ENCODE measurements around the gene EYS. TPM values are rescaled to one million over a fixed set of nuclear protein-coding genes. Genes with fewer than 3 reads are reported as not detected.

EYS gene
- total and polyA plus RNA-seq, 4 donors: not detected

DNA sequence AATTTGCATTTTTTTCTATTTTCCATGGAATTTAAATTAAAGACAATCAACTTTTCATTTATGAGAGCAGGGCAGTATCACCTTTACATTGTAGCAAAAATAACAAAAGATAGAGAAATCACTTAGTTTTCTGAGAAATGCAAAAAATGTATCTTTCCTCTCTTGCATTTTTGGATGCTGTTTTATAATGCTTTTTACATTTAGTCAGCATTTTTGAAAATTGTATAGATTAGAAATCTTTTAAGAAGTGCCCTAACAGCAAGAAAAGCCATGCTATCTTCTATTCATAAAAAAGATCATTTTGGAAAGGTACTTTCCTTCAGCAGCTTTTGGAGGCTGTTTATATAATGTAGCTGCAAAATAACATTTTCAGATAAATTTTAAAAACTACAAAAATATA lies 421.8 kb downstream of the EYS start:
- Histone ChIP-seq H3K36me3 (ENCODE audit: control insufficient read depth in 1 of 2, insufficient read depth in 2 of 2, low read length in 1 of 2) (no peaks in the 10 kb centered on the region), H3K9me3 (ENCODE audit: control insufficient read depth, low read length) (no peaks in the 10 kb centered on the region), H3K27me3 (ENCODE audit: control insufficient read depth in 1 of 2, insufficient read depth in 2 of 2, low read length in 1 of 2) (no peaks in the 10 kb centered on the region), H3K4me1 (ENCODE audit: control insufficient read depth in 1 of 2, insufficient read depth in 2 of 2, low read length in 2 of 2) (no peaks in the 10 kb centered on the region), H3K27ac (ENCODE audit: low read depth in 1 of 2, low read length in 2 of 2) (no peak overlapping the region), H3K4me3 (ENCODE audit: low read length in 2 of 2) (no peak overlapping the region)
- intact Hi-C loops (cut with DNase I): no loop called here
- DNase-seq: no peak
- no peak for ATAC-seq (ENCODE audit: low FRiP score)

DNA sequence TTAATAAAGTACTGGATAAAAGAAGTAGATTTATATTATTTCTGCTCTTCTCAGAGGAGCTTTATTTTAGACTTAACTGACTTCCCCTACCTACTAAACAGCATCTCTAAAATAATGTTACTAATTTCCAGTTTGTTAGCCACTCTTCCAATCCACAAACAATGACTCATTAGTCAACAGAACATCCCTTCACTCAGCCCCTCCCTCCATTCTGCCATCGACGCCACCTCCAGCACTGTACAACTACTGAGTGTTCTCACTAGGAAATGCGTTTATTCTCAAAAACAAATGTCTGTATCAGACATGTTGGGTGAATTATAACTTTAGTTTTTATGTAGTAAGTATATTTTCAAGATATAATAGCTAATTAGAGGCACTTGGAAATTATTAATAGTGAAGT lies 427.0 kb downstream of the EYS start:
- 87 to 89% methylated on average over 3 of the region's 3 CpGs for WGBS, 2 donors
- no peak overlapping the region for H3K4me3 ChIP-seq (ENCODE audit: low read length in 2 of 2)
- no peaks in the 10 kb centered on the region for H3K4me1 ChIP-seq (ENCODE audit: control insufficient read depth in 1 of 2, insufficient read depth in 2 of 2, low read length in 2 of 2)
- H3K9me3 ChIP-seq (ENCODE audit: control insufficient read depth, low read length): no peaks in the 10 kb centered on the region
- no peak overlapping the region for H3K27ac ChIP-seq (ENCODE audit: low read depth in 1 of 2, low read length in 2 of 2)
- no peak for DNase-seq
- ATAC-seq (ENCODE audit: low FRiP score): no peak
- intact Hi-C loops (cut with DNase I): no loop called here
- no peaks in the 10 kb centered on the region for H3K27me3 ChIP-seq (ENCODE audit: control insufficient read depth in 1 of 2, insufficient read depth in 2 of 2, low read length in 1 of 2)
- H3K36me3 ChIP-seq (ENCODE audit: control insufficient read depth in 1 of 2, insufficient read depth in 2 of 2, low read length in 1 of 2): no peaks in the 10 kb centered on the region

DNA sequence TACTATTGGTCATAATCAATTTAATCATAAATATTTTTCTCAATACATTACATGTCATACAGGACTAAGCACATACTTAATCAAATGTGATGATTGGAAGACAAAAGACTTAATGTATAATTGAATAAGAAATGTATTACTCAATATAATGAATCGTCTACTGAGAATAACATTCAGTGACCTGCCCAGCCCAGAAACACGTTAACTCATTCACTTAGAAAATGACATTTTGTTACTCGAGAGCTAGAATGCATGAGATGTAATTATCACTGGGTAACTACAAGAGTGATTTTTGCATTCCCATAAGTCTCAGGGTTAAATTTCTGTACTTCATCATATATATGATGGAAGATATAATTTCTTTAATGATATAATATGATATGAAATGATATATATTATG lies 444.8 kb downstream of the EYS start:
- 77 to 81% methylated on average over 3 of the region's 3 CpGs for WGBS, 2 donors

DNA sequence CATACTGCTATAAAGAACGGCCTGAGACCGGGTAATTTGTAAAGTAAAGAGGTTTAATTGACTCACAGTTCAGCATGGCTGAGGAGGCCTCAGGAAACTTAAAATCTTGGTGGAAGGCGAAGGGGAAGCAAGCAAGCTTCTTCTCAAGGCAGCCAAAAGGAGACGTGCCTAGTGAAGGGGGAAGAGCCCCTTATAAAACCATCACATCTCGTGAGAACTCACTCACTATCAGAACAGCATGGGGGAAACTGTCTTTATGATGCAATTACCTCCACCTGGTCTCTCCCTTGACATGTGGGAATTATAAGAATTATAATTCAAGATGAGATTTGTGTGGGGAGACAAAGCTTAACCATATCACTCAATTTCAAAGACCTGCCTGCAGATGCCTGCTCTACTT lies 447.0 kb downstream of the EYS start:
- ATAC-seq (ENCODE audit: low FRiP score): no peak

More for the DNA sequence above, 444.8 kb downstream of the EYS start:
- no peaks in the 10 kb centered on the region for H3K27me3 ChIP-seq (ENCODE audit: control insufficient read depth in 1 of 2, insufficient read depth in 2 of 2, low read length in 1 of 2)
- DNase-seq: no peak
- intact Hi-C loops (cut with DNase I): no loop called here
- H3K9me3 ChIP-seq (ENCODE audit: control insufficient read depth, low read length): no peaks in the 10 kb centered on the region
- no peak overlapping the region for H3K27ac ChIP-seq (ENCODE audit: low read depth in 1 of 2, low read length in 2 of 2)
- no peak for ATAC-seq (ENCODE audit: low FRiP score)
- H3K36me3 ChIP-seq (ENCODE audit: control insufficient read depth in 1 of 2, insufficient read depth in 2 of 2, low read length in 1 of 2): no peaks in the 10 kb centered on the region
- no peak overlapping the region for H3K4me3 ChIP-seq (ENCODE audit: low read length in 2 of 2)
- no peaks in the 10 kb centered on the region for H3K4me1 ChIP-seq (ENCODE audit: control insufficient read depth in 1 of 2, insufficient read depth in 2 of 2, low read length in 2 of 2)

DNA sequence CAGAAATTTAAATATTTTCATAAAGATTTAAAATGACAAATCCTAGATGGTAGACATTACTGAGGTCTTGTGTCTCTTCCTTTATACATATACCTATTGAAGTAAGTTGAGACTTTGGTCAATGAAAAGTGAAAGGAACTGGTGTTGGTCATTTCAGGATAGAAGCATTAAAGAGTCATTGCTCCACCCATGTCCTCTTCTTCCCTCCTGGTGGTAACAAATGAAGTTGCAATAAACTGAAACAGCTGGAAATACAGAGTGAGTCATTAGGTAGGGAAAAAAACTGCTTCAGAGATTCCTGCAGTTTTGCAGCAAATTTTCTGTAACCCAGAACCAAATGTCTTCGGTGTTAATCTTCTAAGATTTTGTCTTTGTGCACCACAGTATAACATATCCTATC lies 448.0 kb downstream of the EYS start:
- no peak overlapping the region for H3K4me3 ChIP-seq (ENCODE audit: low read length in 2 of 2)
- intact Hi-C loops (cut with DNase I): no loop called here
- DNase-seq (no peak), ATAC-seq (ENCODE audit: low FRiP score) (no peak)
- 80 to 87% methylated on average over 1 of the region's 1 CpG for WGBS, 2 donors
- H3K27ac ChIP-seq (ENCODE audit: low read depth in 1 of 2, low read length in 2 of 2): no peak overlapping the region
- no peaks in the 10 kb centered on the region for H3K4me1 ChIP-seq (ENCODE audit: control insufficient read depth in 1 of 2, insufficient read depth in 2 of 2, low read length in 2 of 2)
- H3K27me3 ChIP-seq (ENCODE audit: control insufficient read depth in 1 of 2, insufficient read depth in 2 of 2, low read length in 1 of 2): no peaks in the 10 kb centered on the region
- H3K9me3 ChIP-seq (ENCODE audit: control insufficient read depth, low read length): no peaks in the 10 kb centered on the region
- H3K36me3 ChIP-seq (ENCODE audit: control insufficient read depth in 1 of 2, insufficient read depth in 2 of 2, low read length in 1 of 2): no peaks in the 10 kb centered on the region

More for the DNA sequence above, 447.0 kb downstream of the EYS start:
- H3K4me1 ChIP-seq (ENCODE audit: control insufficient read depth in 1 of 2, insufficient read depth in 2 of 2, low read length in 2 of 2): no peaks in the 10 kb centered on the region
- no peak overlapping the region for H3K4me3 ChIP-seq (ENCODE audit: low read length in 2 of 2)
- no peak overlapping the region for H3K27ac ChIP-seq (ENCODE audit: low read depth in 1 of 2, low read length in 2 of 2)
- no peaks in the 10 kb centered on the region for H3K27me3 ChIP-seq (ENCODE audit: control insufficient read depth in 1 of 2, insufficient read depth in 2 of 2, low read length in 1 of 2)
- 54 to 60% methylated on average over 5 of the region's 5 CpGs for WGBS, 2 donors
- no peaks in the 10 kb centered on the region for H3K9me3 ChIP-seq (ENCODE audit: control insufficient read depth, low read length)
- DNase-seq: no peak
- intact Hi-C loops (cut with DNase I): no loop called here
- H3K36me3 ChIP-seq (ENCODE audit: control insufficient read depth in 1 of 2, insufficient read depth in 2 of 2, low read length in 1 of 2): no peaks in the 10 kb centered on the region

DNA sequence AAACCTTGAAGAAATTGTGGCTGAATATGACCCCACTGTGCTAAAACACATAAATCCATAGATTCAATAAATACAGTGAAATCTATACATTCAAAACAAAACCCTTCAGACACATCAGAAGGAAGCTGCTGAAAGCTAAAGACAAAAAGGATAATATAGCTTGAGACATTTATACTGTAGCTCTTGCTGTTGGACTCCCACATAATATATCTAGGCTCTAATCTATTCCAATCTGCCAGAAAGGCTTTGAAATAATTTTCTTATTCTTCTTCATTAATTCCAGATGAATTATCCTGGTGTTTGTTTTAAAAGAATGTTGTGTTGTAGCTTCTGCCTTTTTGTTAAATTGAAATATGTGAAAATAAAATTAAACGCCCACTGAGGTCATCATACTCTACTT lies 454.0 kb downstream of the EYS start:
- H3K9me3 ChIP-seq (ENCODE audit: control insufficient read depth, low read length): no peaks in the 10 kb centered on the region
- no peak overlapping the region for H3K27ac ChIP-seq (ENCODE audit: low read depth in 1 of 2, low read length in 2 of 2)
- no peaks in the 10 kb centered on the region for H3K27me3 ChIP-seq (ENCODE audit: control insufficient read depth in 1 of 2, insufficient read depth in 2 of 2, low read length in 1 of 2)
- H3K4me3 ChIP-seq (ENCODE audit: low read length in 2 of 2): no peak overlapping the region
- 58 to 67% methylated on average over 1 of the region's 1 CpG for WGBS, 2 donors
- ATAC-seq (ENCODE audit: low FRiP score) (no peak), DNase-seq (no peak)
- no peaks in the 10 kb centered on the region for H3K4me1 ChIP-seq (ENCODE audit: control insufficient read depth in 1 of 2, insufficient read depth in 2 of 2, low read length in 2 of 2)
- intact Hi-C loops (cut with DNase I): no loop called here
- H3K36me3 ChIP-seq (ENCODE audit: control insufficient read depth in 1 of 2, insufficient read depth in 2 of 2, low read length in 1 of 2): no peaks in the 10 kb centered on the region

DNA sequence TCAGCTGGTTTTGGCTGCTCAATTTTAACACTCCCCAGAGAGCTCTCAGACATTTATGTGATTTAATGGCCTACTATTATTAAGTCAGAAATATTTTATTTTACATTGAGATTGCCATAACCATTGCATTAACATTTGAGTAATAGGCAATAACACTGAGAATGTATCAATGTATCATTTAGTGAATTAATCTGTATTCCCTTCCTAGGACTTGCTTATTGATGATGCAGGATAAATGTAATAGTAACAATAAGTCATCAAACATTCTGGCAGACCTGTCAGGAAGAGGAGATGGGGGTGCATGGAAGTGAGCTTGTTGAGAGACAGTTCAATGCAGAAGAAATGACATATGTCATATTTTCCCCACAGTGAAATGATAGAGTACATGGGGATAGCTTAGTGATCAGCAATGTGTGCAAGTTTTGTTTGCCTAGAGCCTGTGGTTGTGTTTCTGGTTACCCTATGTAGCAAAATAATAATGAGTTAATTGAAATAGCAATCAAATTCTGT lies 458.9 kb downstream of the EYS start:
- no peaks in the 10 kb centered on the region for H3K27me3 ChIP-seq (ENCODE audit: control insufficient read depth in 1 of 2, insufficient read depth in 2 of 2, low read length in 1 of 2)
- intact Hi-C loops (cut with DNase I): no loop called here
- H3K36me3 ChIP-seq (ENCODE audit: control insufficient read depth in 1 of 2, insufficient read depth in 2 of 2, low read length in 1 of 2): no peaks in the 10 kb centered on the region
- ATAC-seq (ENCODE audit: low FRiP score) (no peak), DNase-seq (no peak)
- no peaks in the 10 kb centered on the region for H3K9me3 ChIP-seq (ENCODE audit: control insufficient read depth, low read length)
- H3K4me3 ChIP-seq (ENCODE audit: low read length in 2 of 2): no peak overlapping the region
- H3K4me1 ChIP-seq (ENCODE audit: control insufficient read depth in 1 of 2, insufficient read depth in 2 of 2, low read length in 2 of 2): no peaks in the 10 kb centered on the region
- H3K27ac ChIP-seq (ENCODE audit: low read depth in 1 of 2, low read length in 2 of 2): no peak overlapping the region

DNA sequence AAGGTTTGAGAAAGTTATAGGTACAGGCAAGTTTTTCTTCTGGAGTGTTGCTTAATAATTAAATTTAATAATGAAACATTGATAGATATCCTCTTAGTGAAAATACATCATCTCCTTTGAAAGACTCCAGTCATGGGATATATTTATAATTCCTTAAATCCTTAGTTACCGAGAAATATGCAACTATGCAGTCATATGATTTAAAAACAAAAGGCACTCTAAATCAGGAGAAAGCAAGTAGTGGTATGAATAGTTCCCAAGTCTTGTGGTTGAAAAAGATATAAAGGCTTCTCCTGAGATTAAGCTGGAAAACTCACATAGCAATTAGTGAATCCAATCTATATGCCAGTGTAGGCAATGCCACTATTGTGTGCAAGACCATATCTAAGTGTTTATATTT lies 475.4 kb downstream of the EYS start:
- no peaks in the 10 kb centered on the region for H3K4me1 ChIP-seq (ENCODE audit: control insufficient read depth in 1 of 2, insufficient read depth in 2 of 2, low read length in 2 of 2)
- H3K9me3 ChIP-seq (ENCODE audit: control insufficient read depth, low read length): no peaks in the 10 kb centered on the region
- DNase-seq (no peak), ATAC-seq (ENCODE audit: low FRiP score) (no peak)
- intact Hi-C loops (cut with DNase I): no loop called here
- H3K27ac ChIP-seq (ENCODE audit: low read depth in 1 of 2, low read length in 2 of 2): no peak overlapping the region
- whole genome bisulfite sequencing, 2 donors: 11 to 18% methylated on average over 1 of the region's 1 CpG
- no peak overlapping the region for H3K4me3 ChIP-seq (ENCODE audit: low read length in 2 of 2)
- H3K36me3 ChIP-seq (ENCODE audit: control insufficient read depth in 1 of 2, insufficient read depth in 2 of 2, low read length in 1 of 2): no peaks in the 10 kb centered on the region
- H3K27me3 ChIP-seq (ENCODE audit: control insufficient read depth in 1 of 2, insufficient read depth in 2 of 2, low read length in 1 of 2): no peaks in the 10 kb centered on the region

DNA sequence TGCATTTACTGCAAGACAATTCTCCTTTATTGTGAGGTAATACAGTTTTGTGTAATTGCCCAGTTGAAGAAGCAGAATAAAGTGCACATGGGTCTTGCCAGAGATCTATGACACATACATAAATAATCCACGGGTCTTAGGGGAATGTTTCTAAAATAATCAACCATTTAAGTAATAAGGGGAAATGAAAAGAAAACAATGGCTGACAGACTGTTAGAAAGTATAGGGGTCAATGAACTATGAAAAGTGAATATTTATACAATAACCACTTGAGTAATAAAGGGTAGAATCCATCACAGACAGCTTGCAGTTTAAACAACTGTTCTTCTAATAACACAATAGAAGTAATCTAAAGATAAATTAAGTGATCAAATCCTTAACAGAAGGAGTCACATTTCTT lies 477.2 kb downstream of the EYS start:
- no peaks in the 10 kb centered on the region for H3K4me1 ChIP-seq (ENCODE audit: control insufficient read depth in 1 of 2, insufficient read depth in 2 of 2, low read length in 2 of 2)
- H3K36me3 ChIP-seq (ENCODE audit: control insufficient read depth in 1 of 2, insufficient read depth in 2 of 2, low read length in 1 of 2): no peaks in the 10 kb centered on the region
- H3K4me3 ChIP-seq (ENCODE audit: low read length in 2 of 2): no peak overlapping the region
- no peaks in the 10 kb centered on the region for H3K9me3 ChIP-seq (ENCODE audit: control insufficient read depth, low read length)
- intact Hi-C loops (cut with DNase I): no loop called here
- no peak overlapping the region for H3K27ac ChIP-seq (ENCODE audit: low read depth in 1 of 2, low read length in 2 of 2)
- ATAC-seq (ENCODE audit: low FRiP score) (no peak), DNase-seq (no peak)
- no peaks in the 10 kb centered on the region for H3K27me3 ChIP-seq (ENCODE audit: control insufficient read depth in 1 of 2, insufficient read depth in 2 of 2, low read length in 1 of 2)
- 0 to 1% methylated on average over 1 of the region's 1 CpG for WGBS, 2 donors
